22Rv1 (cell line): ENCODE measurements around the gene PMPCA.

Source experiments
- CTCF ChIP-seq: fragments of 450-650 bp; IDR thresholded peaks from 2 replicates; pipeline ENCODE4 v1.5.1; 2017; ENCODE audit warnings: mild to moderate bottlenecking
- ZFX ChIP-seq: fragments of 450-650 bp; IDR thresholded peaks from 2 replicates; pipeline ENCODE4 v1.6.1; 2017; ENCODE audit warnings: antibody characterized with exemption, borderline replicate concordance

- TF ChIP-seq CTCF (no peak), ZFX (no peak)
Measured at GRCh38 chr9:136410500-136411287, at the start of gene PMPCA, which contains the start of gene ENTR1.
